GM12878 (cell line): Measurements from ENCODE around the gene LGI4. TPM values are rescaled to one million over a fixed set of nuclear protein-coding genes. Genes with fewer than 3 reads are reported as not detected.

ENCODE experiments used
- ATAC-seq: fragments of 200-7000 bp; cut with Tn5 transposase; 3 replicates; pipeline ENCODE4 v1.9.1; 2020; ENCODE audit warnings: mild to moderate bottlenecking, moderate library complexity
- BruUV-seq: library from RNA; stranded (reverse); fragments of 400-500 nt; replicated peaks from 2 replicates; lab custom pipeline; 2021; lab: Mats Ljungman, UMichigan
- CTCF ChIA-PET: fragments of 300-600 bp; sonication (Branson Sonifier 250); formaldehyde crosslinking; extraction: SDS; loops from one replicate; lab custom pipeline; 2021; ENCODE audit warnings: inconsistent platforms; lab: Yijun Ruan, JAX
- POLR2A ChIA-PET: fragments of 350-600 bp; formaldehyde crosslinking; extraction: SDS; loops from one replicate; lab custom pipeline; 2021; ENCODE audit warnings: inconsistent platforms; lab: Charles Lee
- RAD21 ChIA-PET: fragments of 300-600 bp; sonication (Branson Sonifier 250); formaldehyde crosslinking; loops from one replicate; lab custom pipeline; 2023; ENCODE audit warnings: antibody characterized with exemption; ENCODE audit not compliant: unreplicated experiment; lab: Charles Lee
- SMC1A ChIA-PET: fragments of 300-600 bp; sonication (Branson Sonifier 250); formaldehyde crosslinking; loops from one replicate; lab custom pipeline; 2023; ENCODE audit not compliant: unreplicated experiment, uncharacterized antibody; lab: Charles Lee
- DNase-seq: peaks from one replicate; pipeline ENCODE4 v3.0.0-alpha.2; 2011; ENCODE audit warnings: low read depth, low spot score
- FAIRE-seq: peaks from 3 replicates; lab custom pipeline; 2011; peaks lifted over from hg19 to GRCh38; lab: Jason Lieb, UNC
- H2AFZ ChIP-seq: 2 replicates; pipeline ENCODE4 v1.6.0; 2011; ENCODE audit warnings: low read depth, low read length, control low read depth; ENCODE audit not compliant: control insufficient read depth
- H3K27ac ChIP-seq: 2 replicates; pipeline ENCODE4 v1.5.1; 2011; ENCODE audit warnings: control low read depth; ENCODE audit not compliant: control insufficient read depth, insufficient read depth
- H3K27me3 ChIP-seq, 2 experiments: replicated peaks in 1 of 2; 2 replicates each; pipeline versions ENCODE4 v1.6.0 to v1.6.1; 2011; ENCODE audit warnings: low read length in 1 of 2; ENCODE audit not compliant: control insufficient read depth in 2 of 2, insufficient read depth in 2 of 2
- H3K36me3 ChIP-seq, 2 experiments: 2 replicates each; pipeline ENCODE4 v1.5.1; 2011; ENCODE audit warnings: low read length in 1 of 2; ENCODE audit not compliant: control insufficient read depth in 2 of 2, insufficient read depth in 2 of 2
- H3K4me1 ChIP-seq: 2 replicates; pipeline ENCODE4 v1.6.1; 2011; ENCODE audit warnings: mild to moderate bottlenecking, low read length, moderate library complexity, mixed read lengths; ENCODE audit not compliant: control insufficient read depth, insufficient read depth
- H3K4me2 ChIP-seq: 2 replicates; pipeline ENCODE4 v1.6.0; 2011; ENCODE audit warnings: control low read depth; ENCODE audit not compliant: control insufficient read depth, insufficient read depth
- H3K4me3 ChIP-seq: fragments of 200-600 bp; sonication (generic); 2 replicates; pipeline ENCODE4 v1.5.1; 2016
- H3K79me2 ChIP-seq: 2 replicates; pipeline ENCODE4 v1.6.0; 2011; ENCODE audit warnings: low read length; ENCODE audit not compliant: control insufficient read depth, insufficient read depth
- H3K9ac ChIP-seq: 2 replicates; pipeline ENCODE4 v1.8.0; 2011; ENCODE audit warnings: low read length, control low read depth, mixed read lengths; ENCODE audit not compliant: control insufficient read depth, insufficient read depth
- H3K9me3 ChIP-seq: replicated peaks from 3 replicates; pipeline ENCODE4 v1.5.1; 2011; ENCODE audit warnings: mild to moderate bottlenecking, low read length; ENCODE audit not compliant: control insufficient read depth, insufficient read depth
- H4K20me1 ChIP-seq: 2 replicates; pipeline ENCODE4 v1.6.0; 2011; ENCODE audit not compliant: control insufficient read depth, insufficient read depth
- BCL11A ChIP-seq: IDR thresholded peaks from 2 replicates; pipeline ENCODE4 v1.6.1; 2011; ENCODE audit warnings: low read depth, low read length
- CBX3 ChIP-seq: fragments of 200-600 bp; sonication (generic); IDR thresholded peaks from 2 replicates; pipeline ENCODE4 v1.6.1; 2016; ENCODE audit warnings: low read depth, borderline replicate concordance
- CREB1 ChIP-seq: IDR thresholded peaks from 2 replicates; pipeline ENCODE4 v1.6.1; 2012; ENCODE audit warnings: low read depth, mild to moderate bottlenecking, inconsistent platforms
- CUX1 ChIP-seq: IDR thresholded peaks from 2 replicates; pipeline ENCODE4 v1.6.1; 2012; ENCODE audit warnings: improper control_type of control experiment, low read depth, low read length; ENCODE audit not compliant: insufficient replicate concordance
- ETV6 ChIP-seq, 2 experiments: fragments of 450-650 bp in 1 of 2; IDR thresholded peaks in 1 of 2; conservative IDR thresholded peaks in 1 of 2; 2 replicates each; pipeline ENCODE4 v1.6.1; 2014; ENCODE audit warnings: antibody characterized with exemption in 1 of 2, borderline replicate concordance in 1 of 2, low read depth in 1 of 2, mild to moderate bottlenecking in 1 of 2, moderate library complexity in 1 of 2
- FOXK2 ChIP-seq: fragments of 450-650 bp; IDR thresholded peaks from 2 replicates; pipeline ENCODE4 v1.6.1; 2017; ENCODE audit warnings: mild to moderate bottlenecking, moderate library complexity
- GATAD2B ChIP-seq: fragments of 450-650 bp; conservative IDR thresholded peaks from 2 replicates; pipeline ENCODE4 v1.6.1; 2017; ENCODE audit warnings: low read depth, mild to moderate bottlenecking, moderate library complexity
- LARP7 ChIP-seq: fragments of 450-650 bp; IDR thresholded peaks from 2 replicates; pipeline ENCODE4 v1.6.1; 2017; ENCODE audit warnings: mild to moderate bottlenecking
- PKNOX1 ChIP-seq: fragments of 450-650 bp; IDR thresholded peaks from 2 replicates; pipeline ENCODE4 v1.6.1; 2016; ENCODE audit warnings: mild to moderate bottlenecking
- PML ChIP-seq: IDR thresholded peaks from 2 replicates; pipeline ENCODE4 v1.6.1; 2012; ENCODE audit warnings: low read length, inconsistent platforms
- RCOR1 ChIP-seq: conservative IDR thresholded peaks from 2 replicates; pipeline ENCODE4 v1.6.1; 2012; ENCODE audit warnings: low read depth, low read length, improper control_type of control experiment
- SUZ12 ChIP-seq: fragments of 200-600 bp; sonication (generic); IDR thresholded peaks from one replicate; pipeline ENCODE4 v1.6.1; 2018; ENCODE audit warnings: antibody characterized with exemption, mild to moderate bottlenecking; ENCODE audit not compliant: unreplicated experiment
- TAF1 ChIP-seq: IDR thresholded peaks from 2 replicates; pipeline ENCODE4 v1.6.1; 2011; ENCODE audit warnings: mild to moderate bottlenecking, low read depth, low read length, borderline replicate concordance
- TCF3 ChIP-seq: IDR thresholded peaks from 2 replicates; pipeline ENCODE4 v1.6.1; 2012; ENCODE audit warnings: low read depth, mild to moderate bottlenecking, low read length, borderline replicate concordance; ENCODE audit not compliant: insufficient read depth
- TCF7 ChIP-seq: IDR thresholded peaks from 2 replicates; pipeline ENCODE4 v1.6.1; 2014; ENCODE audit warnings: antibody characterized with exemption, borderline replicate concordance
- ZNF622 ChIP-seq: fragments of 450-650 bp; IDR thresholded peaks from 2 replicates; pipeline ENCODE4 v1.6.1; 2017; ENCODE audit warnings: mild to moderate bottlenecking, inconsistent platforms
- ZSCAN29 ChIP-seq: fragments of 450-650 bp; IDR thresholded peaks from 2 replicates; pipeline ENCODE4 v1.6.1; 2017; ENCODE audit warnings: mild to moderate bottlenecking, moderate library complexity
- WGBS: methylation state at CpG from one replicate; pipeline ENCODE4 v1.1.6; 2016; ENCODE audit warnings: low lambda C conversion rate; ENCODE audit not compliant: insufficient replicate concordance, insufficient coverage; ENCODE audit errors: missing lambda C conversion rate; 5-methylcytosine and 5-hydroxymethylcytosine counted together
- in situ Hi-C: fragments of 300-500 bp; cut with MboI; formaldehyde crosslinking; loops from 9 replicates; pipeline ENCODE4 v1.14.3; 2018; ENCODE audit warnings: mixed read lengths
- intact Hi-C: fragments of 100-400 bp; cut with micrococcal nuclease; formaldehyde crosslinking; loops from one replicate; pipeline ENCODE4 v1.14.2; 2022; ENCODE audit not compliant: unreplicated experiment
- polyA plus RNA-seq, 11 experiments: library from polyadenylated mRNA; depleted of rRNA in 4 of 11; unstranded in 6 of 11; stranded (reverse) in 5 of 11; fragments of >200 nt; fragmentation: Nextera tagmentation in 4 of 11; fragmentation: Illumina TruSeq in 1 of 11; extraction: Ambion mirVana in 4 of 11; extraction: Trizol in 1 of 11; gene quantifications; 1 replicate in 1 of 11; 2 replicates in 10 of 11; pipeline versions ENCODE4 v1.2.1 to v1.2.3, GENCODE V29; 2011 to 2016; ENCODE audit warnings: inconsistent platforms in 2 of 11, missing spikeins in 2 of 11, low read depth in 1 of 11
- total RNA-seq, 4 experiments: library from RNA; depleted of rRNA in 3 of 4; stranded (reverse); fragments of >200 nt in 3 of 4; fragmentation: Illumina TruSeq in 1 of 4; extraction: Trizol in 1 of 4; gene quantifications; 2 replicates each; pipeline versions ENCODE4 v1.2.1 to v1.2.3, GENCODE V29; 2013 to 2021

LGI4 gene
- total and polyA plus RNA-seq, 10 of the 15 experiments (the other 5 are each of a cell fraction or from before 2014, with no cell fraction given), result 0.11 TPM; not detected in 9

- TF ChIP-seq CUX1, result no peak
- TF ChIP-seq LARP7, result no peak
- no peak for TF ChIP-seq TAF1
- no peak for TF ChIP-seq CREB1
- TF ChIP-seq CBX3, result no peak
- TF ChIP-seq BCL11A, result no peak
Observed at GRCh38 chr19:35112995-35113688, 21.7 kb downstream of the LGI4 start (continued).

- 55% methylated on average over 6 of the region's 9 CpGs for WGBS
- in situ Hi-C loops (no loop called here), intact Hi-C loops (no loop called here)
- BruUV-seq, result no TSS peak
- DNase-seq, result no peak
- Histone ChIP-seq H3K36me3 (no peaks in the 10 kb centered on the region), H3K9ac (no peak overlapping the region), H3K4me1 (no peaks in the 10 kb centered on the region), H3K9me3 (no peaks in the 10 kb centered on the region; the same call in 2 of the 3 replicates), H3K27ac (no peak overlapping the region), H3K4me2 (no peak overlapping the region), H4K20me1 (no peaks in the 10 kb centered on the region), H3K79me2 (no peaks in the 10 kb centered on the region), H3K4me3 (no peak overlapping the region), H2AFZ (no peak overlapping the region), H3K27me3 (peaks cover 0 to 2% of the 10 kb centered on the region in 2 experiments; a peak in 1 of 4 replicates)
- ChIA-PET SMC1A (interaction anchor here (1.5 kb wide), 1 partner anchor 41 kb away, joined by 5 read pairs; no protein-coding TSS in a partner anchor), POLR2A (no interaction called here), CTCF (interaction anchor here (1.1 to 1.4 kb wide), 2 partner anchors 30 to 106 kb away, joined by 3 to 5 read pairs; no protein-coding TSS in a partner anchor), RAD21 (interaction anchor here (1.7 to 1.9 kb wide), 2 partner anchors 30 to 41 kb away, joined by 4 to 6 read pairs; no protein-coding TSS in a partner anchor)
- TF ChIP-seq ETV6 (conservative IDR thresholded peaks at IDR 0.05 in 1 of 2, IDR thresholded peaks at IDR 0.05 in 1 of 2; ENCODE audit: borderline replicate concordance in 1 of 2, low read depth in 1 of 2) (no peak), FOXK2 (no peak), ZNF622 (no peak), PKNOX1 (no peak), RCOR1 (no peak), TCF7 (no peak), GATAD2B (no peak), CREB1 (no peak), ZSCAN29 (no peak), PML (no peak), TCF3 (no peak), SUZ12 (no peak)
- no peak for FAIRE-seq
- ATAC-seq, result no peak
Observed at GRCh38 chr19:35110974-35111373, 23.9 kb downstream of the LGI4 start.
